GM18507 (cell line): Measurements from ENCODE around the gene TUNAR.

Source experiments
- DNase-seq: peaks from one replicate; pipeline ENCODE4 v3.0.0; 2011; ENCODE audit warnings: low read depth; ENCODE audit not compliant: insufficient read length; ENCODE audit errors: extremely low spot score
- FAIRE-seq: peaks from 2 replicates; lab custom pipeline; 2011; peaks lifted over from hg19 to GRCh38; lab: Jason Lieb, UNC

Gene TUNAR

DNA sequence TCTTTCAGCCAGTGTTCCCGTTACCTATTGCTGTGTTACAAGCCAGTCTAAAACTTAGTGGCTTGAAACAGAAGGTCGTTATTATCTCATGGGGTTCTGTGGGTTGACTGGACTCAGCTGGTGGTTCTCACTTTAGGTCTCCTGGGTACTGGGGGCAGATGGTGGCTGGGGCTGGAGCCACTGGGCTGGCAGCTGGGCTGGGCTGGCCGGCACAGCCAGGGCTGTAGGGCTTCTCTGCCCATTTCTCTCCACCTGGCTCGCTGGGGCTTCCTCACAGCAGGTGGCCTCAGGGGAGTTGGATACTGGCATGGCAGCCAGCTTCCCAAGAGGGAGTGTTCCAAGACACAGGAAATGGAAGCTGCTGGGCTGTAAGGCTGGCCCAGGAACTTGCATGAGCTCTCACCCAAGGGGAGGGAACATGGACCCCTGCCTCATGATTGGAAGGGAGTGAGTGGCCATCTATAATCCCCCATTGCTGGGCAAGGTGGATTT lies 27.0 kb downstream of the TUNAR start:
- FAIRE-seq (no peak), DNase-seq (no peak)

GRCh38 chr14:95906591-95906990 lies 30.0 kb downstream of the TUNAR start:
- DNase-seq (no peak), FAIRE-seq (no peak)

GRCh38 chr14:95910628-95911027 lies 34.0 kb downstream of the TUNAR start:
- no peak for FAIRE-seq
- no peak for DNase-seq

DNA sequence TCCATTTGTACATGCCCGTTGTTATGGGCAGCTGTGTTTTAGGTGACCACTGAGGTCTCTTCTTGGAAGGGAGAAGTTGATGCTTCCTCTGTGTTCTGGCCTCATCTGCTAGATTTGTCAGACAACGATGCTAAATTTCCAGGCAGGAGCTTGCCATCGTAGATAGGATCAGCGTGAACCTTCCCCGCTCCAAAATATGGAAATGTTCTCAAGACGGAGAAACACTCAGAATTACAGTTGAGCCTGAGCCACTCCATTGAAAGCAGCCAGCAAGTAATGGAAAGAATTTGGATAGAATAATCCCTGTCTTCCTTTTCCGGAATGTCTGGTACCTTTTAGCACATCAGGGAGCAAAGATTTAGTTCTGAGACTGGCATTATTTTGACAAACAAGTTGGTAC lies 34.8 kb downstream of the TUNAR start:
- DNase-seq = no peak
- FAIRE-seq = no peak

DNA sequence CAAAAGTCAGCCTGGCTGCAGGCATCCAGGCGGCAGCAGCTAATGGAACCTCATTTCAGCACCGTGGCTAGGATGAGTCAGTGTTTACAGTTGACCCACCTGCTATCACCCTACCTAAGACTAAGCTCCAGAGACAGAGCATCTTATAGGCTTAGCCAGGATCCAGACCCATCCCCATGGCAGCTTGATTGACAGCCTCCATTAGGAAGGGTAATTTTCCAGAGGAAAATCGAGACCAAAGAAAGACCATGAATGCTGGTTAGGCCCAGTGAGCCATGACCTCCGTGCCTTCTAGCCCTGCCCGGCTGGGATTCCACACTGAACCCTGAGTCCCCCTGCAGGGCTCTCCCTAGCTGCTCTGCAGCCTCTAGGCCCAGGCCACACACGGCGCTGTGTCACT lies 38.7 kb downstream of the TUNAR start:
- no peak for DNase-seq
- FAIRE-seq = no peak

GRCh38 chr14:95918466-95918865 lies 41.8 kb downstream of the TUNAR start:
- DNase-seq (no peak), FAIRE-seq (no peak)

DNA sequence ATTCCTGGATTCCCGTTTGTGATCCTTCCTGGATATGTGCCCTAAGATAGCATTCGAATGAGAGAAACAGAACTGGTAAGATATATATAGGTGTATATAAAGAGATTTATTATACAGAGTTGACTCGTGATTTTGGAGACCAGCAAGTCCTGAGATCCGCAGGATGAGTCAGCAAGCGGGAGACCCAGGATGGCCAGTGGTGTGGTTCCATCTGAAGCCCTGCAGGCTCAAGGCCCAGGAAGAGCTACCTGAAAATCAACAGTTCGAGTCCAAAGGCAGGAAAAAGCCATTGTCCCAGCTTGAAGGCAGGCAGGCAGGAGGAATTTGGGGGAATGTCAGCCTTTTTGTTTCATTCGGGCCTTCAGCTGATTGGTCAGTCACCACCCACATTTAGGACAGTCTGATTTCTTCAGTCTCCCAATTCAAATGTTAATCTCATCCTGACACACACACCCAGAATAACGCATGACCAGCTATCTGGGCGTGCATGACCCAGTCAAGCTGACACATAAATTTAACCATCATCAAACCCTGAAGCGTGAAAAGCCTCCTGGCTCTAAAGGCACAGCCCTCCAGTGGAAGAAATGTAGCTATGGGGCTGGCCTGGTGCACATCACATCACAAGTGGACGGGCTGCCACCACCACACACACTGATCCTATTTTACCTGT lies 44.3 kb downstream of the TUNAR start:
- FAIRE-seq = no peak
- DNase-seq = no peak

DNA sequence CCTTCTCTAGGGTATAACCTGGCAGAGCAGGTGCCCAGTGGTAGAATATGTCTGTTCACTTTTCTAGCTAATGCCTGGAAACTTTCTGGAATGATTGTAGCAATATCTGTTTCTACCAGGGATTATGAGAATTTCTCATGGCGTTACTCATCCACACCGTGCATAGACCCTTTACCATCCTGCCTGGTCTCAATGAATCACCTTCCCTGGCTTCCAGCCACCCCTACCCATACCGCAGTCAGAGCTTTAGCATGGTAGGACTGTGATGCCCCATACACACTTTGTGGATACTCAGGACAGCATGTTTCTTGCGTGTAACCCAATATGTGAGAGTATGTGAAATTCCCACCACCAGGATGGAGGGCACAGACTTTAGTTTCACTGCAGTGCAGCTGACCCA lies 45.4 kb downstream of the TUNAR start:
- DNase-seq (no peak), FAIRE-seq (no peak)

- FAIRE-seq (no peak), DNase-seq (no peak)
Observed at GRCh38 chr14:95928751-95929150, 52.1 kb downstream of the TUNAR start.

- FAIRE-seq = no peak
- no peak for DNase-seq
Observed at GRCh38 chr14:95931384-95931783, 54.8 kb downstream of the TUNAR start.

DNA sequence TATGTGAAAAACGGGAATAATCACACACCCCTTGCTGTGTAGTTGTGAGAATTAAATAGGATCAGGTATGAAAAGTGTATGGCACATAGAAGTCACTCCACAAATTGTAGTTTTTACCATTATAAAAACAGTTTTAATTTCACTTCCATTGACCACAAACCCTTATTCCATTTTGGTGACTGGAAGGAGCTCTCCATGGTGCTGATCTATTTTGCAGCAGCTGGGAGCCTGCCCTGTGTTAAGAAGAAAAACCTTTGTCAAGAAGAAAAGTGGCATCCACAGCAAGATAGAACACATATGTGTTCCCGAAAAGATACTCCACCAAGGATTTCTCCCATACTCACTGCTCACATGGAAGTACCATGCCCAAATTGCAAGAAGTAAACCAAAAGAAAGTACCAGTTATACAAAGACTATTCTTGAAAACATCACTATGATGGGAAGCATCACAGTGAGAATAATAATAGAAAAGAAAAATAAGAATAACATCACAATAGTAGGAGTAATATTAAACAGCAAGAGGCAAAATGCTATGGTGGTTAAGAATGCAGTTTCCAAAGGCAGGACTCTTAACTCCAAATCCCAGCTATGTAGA lies 58.7 kb downstream of the TUNAR start:
- FAIRE-seq (no peak), DNase-seq (no peak)

DNA sequence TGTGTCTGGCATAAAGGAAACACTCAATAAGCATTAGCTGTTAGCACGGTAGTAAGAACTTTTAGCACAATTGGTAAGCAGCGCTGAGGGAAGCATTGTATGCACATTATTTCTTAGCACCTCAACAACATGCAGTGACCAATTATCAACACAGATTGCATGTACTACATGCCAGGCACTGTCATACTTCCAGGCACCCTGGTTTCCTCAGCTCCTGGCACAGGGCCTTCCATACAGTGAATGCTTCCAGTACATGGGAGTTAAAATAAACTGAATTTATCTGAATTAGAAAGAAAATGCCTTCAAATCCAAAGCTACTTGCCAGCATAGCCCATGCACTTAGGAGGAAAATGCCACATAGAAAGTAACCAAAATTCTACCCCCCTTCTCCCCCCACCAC lies 59.4 kb downstream of the TUNAR start:
- no peak for DNase-seq
- FAIRE-seq = no peak

- DNase-seq = no peak
- FAIRE-seq = no peak
Observed at GRCh38 chr14:95939335-95939734, 62.7 kb downstream of the TUNAR start.

- FAIRE-seq = no peak
Observed at GRCh38 chr14:95941897-95942296, 65.3 kb downstream of the TUNAR start.

DNA sequence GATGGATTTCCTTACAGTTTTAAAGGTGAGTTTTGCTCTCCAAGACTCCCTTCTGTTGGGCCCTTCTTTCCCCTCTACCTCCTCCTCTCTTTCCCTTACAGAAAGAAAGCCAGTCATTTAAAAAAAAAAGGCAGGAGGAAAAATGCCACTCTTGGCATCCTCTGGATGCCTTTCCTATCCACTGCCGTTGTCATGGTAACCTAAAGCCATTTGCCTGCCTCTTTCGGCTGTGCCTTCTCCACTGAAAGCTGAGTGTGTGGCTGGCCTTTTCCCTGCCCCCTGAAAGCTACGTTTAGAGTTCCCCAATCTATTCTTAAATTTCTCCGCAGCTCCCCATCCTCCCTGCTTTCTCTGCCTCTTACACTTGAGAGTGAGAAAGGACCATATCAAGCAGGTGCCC lies 67.1 kb downstream of the TUNAR start:
- DNase-seq = no peak
- FAIRE-seq = no peak

More at GRCh38 chr14:95941897-95942296, 65.3 kb downstream of the TUNAR start:
- DNase-seq = no peak

DNA sequence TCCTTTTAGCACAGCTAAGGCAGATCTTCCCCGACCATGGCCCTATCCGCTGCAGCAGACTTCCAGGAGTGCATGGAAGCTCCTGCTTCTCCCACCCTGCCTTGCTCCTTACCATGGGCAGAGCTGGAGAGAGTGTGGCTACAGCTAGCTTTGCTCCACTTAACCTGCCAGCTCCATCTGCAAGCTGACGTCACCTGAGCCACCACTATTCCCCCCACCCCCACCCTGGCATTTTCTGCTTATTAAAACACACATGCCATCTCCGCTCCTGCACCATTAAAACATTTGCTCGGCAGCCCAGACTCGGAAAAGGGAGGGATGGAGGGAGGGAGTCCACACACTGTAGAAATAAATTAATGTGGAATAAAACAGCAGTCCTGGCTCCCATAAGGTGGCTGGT lies 67.8 kb downstream of the TUNAR start:
- no peak for FAIRE-seq
- no peak for DNase-seq

DNA sequence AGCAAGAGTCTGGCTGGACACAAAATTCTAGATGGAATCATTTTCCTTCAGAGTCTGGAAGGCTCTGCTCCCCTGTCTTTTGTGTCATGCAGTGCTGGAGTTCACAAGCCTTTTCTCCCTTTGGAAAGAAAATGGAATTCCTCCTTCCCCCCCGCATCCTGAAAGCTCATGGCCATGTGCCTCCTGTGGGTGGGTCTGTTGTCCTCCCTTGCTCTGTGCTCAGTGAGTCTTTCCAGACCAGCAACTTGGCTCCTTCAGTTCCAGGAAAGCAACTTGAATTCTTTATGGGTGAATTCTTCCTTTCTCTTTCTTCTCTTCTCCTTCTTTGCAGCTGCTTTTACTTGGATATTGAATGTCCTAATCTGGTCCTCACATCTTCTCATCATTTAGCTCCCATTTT lies 70.2 kb downstream of the TUNAR start:
- FAIRE-seq (no peak), DNase-seq (no peak)

- FAIRE-seq = no peak
- DNase-seq = no peak
Observed at GRCh38 chr14:95948558-95948981, 71.9 kb downstream of the TUNAR start.

DNA sequence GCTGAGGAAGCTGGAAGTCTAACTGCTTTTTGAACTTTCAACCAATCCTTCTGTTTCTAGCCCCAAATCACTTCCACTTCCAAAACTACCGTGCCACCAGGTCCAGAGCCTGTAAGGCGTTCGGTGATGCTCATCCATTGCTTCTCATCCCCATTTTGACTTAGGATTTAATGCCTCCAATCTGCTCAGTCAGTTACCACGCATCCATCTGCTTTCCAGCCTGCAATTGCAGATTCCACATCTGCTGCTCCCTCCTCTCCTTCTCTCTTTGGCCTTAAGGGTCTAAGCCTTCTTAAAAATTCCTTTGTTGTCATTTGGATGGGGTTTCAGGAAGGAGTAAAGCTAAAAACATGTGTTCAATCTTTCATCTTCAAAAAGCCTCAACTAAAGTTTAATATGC lies 74.7 kb downstream of the TUNAR start:
- FAIRE-seq = no peak
- no peak for DNase-seq

GRCh38 chr14:95953111-95953724 lies 76.6 kb downstream of the TUNAR start:
- DNase-seq (no peak), FAIRE-seq (no peak)
